Measurements from ENCODE around the gene GCHFR.

Gene GCHFR

DNA sequence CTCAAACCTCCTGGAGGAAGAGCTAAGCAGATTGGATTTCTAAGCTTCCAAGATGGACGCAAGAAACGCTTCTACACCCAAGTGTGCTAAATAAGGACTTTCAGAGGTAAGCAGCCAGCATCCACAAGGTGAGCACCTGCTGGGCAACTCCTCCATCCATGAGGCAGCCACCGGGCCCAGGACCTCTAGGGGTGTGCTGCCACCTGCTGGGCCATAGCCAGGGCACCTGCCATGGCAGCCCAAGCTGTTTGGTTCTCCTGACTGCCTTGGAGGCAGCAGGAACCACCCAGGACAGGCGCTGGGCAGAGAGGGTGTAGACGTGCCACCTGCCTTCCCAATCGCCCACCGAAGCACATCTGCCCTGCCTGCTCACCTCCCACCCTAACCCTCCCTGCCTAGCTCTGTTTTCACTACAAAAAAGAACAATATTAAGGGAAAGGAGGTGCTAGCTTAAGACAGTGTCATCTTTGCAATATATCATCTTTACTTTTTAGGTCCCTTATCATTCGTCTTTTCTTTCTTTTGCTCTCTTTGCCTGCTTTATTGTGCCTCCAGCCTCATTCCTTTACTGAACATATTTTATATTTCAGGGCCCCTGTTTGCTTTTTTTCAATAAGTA lies 18.9 kb downstream of the GCHFR start:
- peak; percentile 80 for DNase-seq

DNA sequence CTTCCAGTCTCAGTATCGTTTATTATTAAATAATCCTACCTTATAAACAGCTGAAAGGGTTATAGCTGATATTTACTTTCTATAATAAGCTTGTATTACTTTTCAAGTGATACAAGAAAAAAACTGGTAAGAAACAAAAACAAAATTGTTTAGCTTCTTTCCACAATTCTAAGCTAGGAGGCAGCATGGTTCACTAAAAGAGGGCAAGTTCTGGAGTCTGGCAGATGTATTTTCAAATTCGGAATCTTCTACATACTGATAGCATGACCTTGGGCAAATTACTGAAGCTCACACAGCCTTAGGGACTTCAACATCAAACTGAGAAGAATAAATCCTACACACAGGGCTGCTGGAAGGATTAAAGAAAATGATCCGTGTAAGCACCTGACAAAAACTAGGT lies 21.3 kb downstream of the GCHFR start:
- no peak for DNase-seq

DNA sequence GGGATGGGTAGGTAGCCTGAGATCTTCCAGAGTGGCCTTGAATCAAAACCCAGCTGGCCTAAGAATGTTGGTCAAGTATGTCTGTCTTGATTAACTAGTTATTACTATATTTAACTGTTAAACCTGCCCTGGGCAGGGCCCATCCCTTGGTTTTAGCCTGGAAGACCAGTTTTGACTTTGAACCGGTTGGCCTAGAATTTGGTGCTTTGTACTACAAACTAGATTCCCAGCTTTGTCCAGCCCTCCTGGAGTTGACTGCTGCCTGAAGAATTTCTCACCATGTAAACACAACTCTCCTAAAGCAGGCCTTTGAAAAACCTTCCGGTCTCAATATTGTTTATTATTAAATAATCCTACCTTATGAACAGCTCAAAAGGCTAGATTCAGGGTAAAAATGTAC lies 21.9 kb downstream of the GCHFR start:
- no peak for DNase-seq

DNA sequence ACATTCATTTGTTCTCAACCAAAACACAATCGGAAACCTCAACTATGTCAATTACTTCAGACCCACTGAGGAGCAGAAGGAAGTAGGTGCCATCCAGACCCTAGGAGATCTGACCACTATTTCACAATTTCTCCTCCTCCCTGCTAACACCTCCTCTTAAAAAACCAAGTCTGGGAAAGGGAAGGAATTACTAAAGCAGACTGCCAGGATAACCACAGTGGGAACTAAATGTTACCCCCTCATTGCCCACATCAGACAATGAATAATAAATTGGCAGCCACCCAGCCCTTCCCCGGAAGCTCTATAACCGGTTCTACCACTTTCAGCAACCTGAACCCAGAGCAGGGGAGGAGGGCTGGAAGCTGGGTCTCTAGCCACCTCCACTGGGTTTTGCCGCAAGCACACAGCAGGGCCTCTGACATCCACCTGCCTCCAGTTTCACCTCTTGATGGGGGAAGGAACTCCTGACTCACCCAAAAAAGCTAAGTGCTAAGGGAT lies 23.5 kb downstream of the GCHFR start:
- peak; percentile 50 for DNase-seq

DNA sequence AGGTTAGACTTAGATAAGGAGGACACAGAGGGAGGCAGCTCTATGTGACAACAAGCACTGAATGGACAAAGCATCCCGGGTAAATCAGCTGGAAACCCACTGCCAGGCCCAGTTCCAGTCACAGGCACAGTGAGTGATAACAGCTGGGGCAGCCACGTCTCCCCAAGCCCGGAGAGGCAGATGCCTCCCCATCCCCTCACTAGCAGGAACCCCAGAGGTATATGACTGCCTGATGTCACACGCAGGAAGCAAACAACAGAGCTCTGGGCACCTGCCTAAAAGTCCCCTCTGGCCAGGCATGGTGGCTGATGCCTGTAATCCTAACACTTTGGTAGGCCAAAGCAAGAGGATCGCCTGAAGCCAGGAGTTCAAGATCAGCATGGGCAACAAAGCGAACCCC lies 24.1 kb downstream of the GCHFR start:
- no peak for DNase-seq

DNA sequence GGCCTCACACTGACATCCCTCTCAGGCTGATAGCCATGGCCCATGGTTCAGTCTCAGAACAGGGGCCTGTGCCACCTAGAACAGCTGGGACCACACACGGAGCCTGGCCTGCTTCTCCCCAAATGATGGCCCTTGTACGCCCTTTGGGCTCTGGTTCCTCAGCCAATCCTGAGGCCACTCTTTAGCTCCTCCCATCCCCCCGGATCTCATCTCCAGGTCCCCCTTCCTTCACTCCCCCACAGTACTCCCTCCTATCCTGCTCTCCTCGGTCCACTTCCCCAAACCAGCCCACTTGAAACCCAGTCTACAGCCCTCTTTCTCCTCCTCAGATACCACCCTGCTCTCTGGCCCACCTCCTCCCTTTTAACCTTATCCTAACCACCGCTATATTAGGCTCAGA lies 25.3 kb downstream of the GCHFR start:
- DNase-seq, result no peak

DNA sequence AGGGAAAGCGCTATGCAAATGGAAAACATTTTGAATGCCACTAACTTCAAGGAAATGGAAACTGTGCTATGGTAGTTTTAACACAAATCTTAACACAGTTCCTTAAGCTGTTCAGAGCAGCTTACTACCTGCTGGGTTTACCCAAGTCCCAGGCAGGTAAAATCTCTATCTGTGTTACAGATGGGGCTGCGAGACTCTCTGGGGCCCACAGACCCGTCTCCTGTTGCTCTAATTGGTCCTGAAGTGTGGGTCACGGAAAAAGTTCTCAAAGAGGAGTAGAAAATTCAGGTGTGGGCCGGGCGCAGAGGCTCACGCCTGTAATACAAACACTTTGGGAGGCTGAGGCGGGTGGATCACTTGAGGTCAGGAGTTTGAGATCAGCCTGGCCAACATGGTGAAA lies 26.1 kb downstream of the GCHFR start:
- no peak for DNase-seq

DNA sequence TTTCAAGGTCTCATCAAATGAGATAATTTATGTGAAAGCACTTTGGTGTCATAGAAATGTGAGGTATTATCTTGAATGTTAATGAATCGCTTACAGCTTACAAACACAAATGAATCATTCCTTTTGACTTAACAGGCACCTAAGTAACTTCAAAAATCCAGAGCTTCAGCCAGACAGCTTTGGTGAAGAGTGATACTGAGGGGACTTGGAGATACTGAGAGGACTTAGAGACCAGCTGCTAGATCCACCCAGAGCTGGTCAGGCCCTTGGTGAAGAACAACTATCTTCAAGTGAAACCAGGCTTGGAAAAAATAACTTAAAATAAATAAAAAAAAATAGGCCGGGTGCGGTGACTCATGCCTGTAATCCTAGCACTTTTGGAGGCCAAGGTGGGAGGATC lies 26.9 kb downstream of the GCHFR start:
- DNase-seq, result no peak

DNA sequence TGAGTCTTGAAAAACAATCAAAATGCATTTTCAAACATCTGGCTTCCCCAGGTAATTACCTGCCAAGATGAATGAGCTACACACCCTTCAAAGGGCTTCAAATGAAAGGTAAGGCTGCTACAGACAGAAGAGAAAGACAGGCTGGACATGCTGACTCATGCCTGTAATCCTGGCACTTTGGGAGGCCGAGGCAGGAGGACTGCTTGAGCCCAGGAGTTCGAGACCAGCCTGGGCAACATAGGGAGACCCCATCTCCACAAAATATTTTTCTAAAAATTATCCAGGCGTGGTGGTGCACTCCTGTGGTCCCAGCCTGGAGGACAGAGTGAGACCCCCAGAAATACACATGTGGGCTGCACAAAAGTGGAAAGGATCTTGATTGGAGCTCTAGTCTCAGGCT lies 28.5 kb downstream of the GCHFR start:
- DNase-seq, result no peak

DNA sequence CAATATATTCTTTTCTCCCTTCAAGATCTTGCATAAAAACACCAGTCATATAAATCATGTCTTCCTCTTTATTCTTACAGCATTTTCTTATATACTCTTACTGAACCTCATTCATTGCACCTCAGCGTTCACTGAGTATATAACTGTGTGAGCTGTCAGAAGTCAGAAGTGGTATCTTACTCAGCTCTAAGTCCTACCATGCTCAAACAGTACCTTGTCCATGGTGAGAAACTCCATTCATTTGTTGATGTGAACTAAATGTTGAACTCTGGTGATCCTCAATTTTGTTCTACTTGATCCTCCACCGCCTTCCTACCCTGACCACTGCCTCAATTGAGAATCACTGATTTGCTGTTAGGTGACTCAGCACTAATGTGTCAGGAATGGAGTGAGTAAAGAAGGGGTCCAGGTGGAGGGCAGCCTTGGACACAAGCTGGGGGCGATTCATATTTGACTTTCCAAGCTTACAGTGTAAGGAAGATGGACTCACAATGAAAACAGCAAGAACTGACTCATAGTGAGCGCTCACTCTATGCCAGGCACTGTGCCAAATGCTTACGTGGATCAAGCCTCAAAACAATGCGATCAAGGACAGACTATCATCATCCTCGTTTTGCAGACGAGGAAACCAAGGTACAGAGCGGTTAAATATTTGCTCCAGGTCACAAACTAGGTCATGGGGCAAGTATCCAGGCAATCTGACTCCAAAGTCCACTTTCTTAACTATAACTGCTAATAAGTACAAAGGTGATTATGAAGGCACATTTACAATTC lies 29.5 kb downstream of the GCHFR start:
- no peak for DNase-seq

DNA sequence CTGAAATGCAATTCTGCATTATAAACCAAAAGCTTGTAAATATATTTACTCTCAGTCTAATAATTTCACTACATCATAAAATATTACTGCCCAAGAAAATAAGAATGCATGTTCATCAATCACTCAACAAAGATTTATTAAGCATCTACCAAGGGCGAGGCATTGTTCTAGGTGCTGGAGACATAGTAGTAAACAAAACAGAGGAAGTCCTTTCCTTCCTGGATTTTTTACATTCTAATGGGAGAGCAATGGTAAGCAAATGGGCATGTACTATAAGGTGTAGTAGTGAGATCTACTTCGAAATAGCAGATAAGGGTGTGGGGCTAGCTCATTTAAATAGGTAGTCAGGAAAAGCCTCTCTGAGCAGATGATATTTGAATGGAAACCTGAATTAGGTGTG lies 32.2 kb downstream of the GCHFR start:
- no peak for DNase-seq

DNA sequence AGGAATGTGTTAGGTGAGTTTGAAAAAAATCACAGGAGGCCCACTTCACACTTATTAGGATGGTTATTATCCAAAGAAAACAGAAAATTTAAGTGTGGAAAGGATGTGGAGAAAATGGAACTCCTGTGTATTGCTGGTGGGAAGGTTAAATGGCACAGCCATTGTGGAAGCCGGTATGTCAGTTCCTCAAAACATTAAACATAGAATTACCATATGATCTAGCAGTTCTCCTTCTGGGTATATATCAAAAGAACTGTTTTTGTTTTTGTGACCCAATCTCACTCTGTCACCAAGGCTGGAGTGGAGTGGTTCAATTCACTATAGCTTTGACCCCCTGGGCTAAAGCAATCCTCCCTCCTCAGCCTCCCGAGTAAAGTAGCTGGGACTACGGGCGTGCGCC lies 32.6 kb downstream of the GCHFR start:
- DNase-seq, result no peak

DNA sequence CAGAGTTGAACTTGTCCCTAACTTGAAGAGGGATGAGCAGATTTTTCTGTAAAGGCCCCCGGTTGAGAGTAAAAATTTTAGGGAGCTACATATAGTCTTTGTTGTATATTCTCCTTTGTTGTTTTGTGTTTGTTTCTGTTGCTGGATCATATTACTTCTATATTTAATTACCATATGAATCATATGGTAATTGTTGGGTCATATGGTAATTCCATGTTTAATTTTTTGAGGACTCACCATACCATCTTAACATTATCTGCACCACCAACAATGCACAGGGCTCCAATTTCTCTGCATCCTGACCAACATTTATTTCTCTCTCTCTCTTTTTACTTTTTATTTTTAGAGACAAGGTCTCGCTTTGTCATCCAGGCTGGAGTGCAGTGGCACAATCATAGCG lies 35.7 kb downstream of the GCHFR start:
- no peak for DNase-seq

DNA sequence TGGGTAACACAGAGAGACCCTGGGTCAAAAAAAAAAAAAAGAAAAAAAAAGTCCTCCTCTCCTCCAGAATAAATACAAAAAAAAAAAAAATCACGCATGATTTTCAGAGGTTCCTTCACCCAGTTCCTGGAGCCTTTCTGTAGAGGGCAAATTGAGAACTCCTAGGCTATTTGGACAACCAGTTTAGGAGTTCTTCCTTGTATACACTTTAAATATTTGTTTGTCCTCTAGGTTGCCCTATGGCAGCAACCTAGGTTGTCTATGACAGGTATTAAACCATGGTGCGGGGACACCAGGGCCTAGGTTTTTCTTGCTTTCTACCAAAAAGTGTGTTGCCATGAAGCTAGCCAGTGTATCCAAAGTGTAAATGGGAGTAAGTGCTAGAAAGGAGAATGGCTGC lies 39.2 kb downstream of the GCHFR start:
- no peak for DNase-seq

DNA sequence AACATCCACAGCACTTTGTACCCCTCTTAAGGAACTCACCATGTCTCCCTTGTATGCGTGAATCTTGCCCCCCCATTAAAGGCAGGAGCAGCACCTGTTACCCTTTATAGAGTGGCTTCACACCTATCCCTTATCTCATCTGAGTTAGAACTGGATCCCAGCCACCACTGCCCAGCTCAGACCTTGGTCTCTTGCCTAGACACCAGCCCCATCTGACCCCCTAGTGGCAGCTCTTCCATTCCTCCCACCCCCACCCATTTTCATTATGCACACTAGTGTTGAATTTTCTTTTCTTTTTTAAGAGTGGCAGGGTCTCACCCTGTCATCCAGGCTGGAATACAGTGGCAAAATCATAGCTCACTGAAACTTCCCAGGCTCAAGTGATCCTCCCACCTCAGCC lies 39.8 kb downstream of the GCHFR start:
- DNase-seq, result no peak

DNA sequence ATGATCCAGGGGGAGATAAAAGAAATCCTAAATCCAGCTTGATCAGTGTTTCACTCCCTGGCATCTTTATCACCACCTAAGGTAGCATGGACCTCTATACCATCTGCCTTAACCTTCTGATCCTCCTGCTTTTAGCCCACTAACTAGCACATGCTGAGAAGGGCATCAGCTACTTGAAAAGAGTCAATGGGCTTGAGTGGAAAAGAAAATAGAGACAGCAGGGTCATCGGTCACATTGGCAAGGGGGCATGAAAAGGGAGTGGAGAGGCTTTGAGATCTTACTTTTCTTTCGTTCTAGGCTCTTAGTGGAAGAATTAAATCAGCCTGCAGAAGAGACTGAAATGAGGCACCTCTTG lies 42.8 kb downstream of the GCHFR start:
- DNase-seq, result no peak

DNA sequence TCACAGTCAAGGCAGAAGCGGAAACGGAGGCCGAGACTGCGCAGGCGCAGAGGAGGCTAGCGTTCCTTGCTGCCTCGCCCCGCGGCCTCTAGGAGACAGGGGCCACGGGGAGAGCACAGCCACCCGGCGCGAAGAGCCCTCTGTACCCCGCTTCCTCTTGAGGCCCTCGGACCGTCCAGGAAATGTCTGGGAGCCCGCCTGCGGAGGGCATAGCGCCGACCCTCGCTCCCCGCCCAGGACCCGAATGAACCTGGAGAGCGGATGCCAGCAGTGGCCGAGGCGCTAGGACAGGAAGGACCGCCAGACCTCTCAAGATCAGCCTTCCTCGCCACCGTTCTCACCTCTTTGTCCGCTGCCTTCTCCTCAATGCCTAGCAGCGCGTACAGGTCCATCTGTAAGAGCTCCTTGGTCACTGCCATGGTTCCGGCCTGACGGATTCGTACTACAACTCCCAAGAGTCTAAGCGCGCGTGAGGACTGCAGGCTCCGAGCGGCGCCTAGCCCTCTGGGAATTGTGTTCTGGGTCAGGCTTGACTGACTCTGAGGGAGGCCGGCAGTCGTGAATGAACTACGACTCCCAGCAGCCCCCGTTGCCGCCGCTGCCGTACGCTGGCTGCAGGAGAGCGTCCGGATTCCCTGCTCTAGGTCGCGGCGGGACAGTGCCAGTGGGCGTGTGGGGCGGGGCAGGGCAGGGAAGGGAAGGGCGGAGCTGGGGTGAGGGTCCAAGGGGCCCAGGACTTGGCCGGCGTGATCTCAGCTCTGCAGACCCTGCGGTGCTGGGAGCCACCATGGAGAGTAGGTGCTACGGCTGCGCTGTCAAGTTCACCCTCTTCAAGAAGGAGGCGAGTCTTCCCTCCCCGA lies 43.4 kb downstream of the GCHFR start, which contains the start of the genes DNAJC17 and ZFYVE19:
TSS of gene DNAJC17 (minus strand) at position 446 of the 860 bp plus-strand sequence. CDS start at position 419, 27 bp downstream.
TSS of gene ZFYVE19 (plus strand) at position 62 of the 860 bp plus-strand sequence. CDS start at position 563, 501 bp downstream.
- peak; percentile 92 for DNase-seq

DNA sequence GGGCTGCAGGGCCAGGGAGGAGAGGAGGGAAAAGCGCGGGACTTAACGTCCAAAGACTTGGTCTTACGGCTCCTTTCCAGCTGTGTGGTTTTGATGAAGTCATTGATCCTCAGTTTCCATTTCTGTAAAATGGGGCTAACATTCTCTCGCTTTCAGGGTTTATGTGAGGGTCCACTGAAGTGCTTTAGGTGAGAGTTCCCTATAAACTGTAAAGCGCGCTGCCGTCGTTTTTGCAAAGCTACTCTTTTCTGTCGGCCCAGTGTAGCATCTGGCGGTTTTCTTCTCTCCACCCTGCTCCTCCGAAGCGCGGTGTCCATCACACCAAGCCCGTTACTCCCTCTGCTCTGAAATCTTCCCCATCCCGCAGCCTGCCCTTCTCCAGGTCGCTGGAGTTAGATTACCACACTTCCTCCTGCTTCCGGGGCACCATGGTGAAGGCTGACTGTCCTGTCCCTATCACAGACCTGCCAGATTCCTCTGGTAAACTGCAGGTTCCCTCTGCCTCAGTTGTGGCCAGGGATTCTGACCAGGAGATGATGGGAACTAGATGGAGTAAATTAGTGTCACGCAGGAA lies 44.1 kb downstream of the GCHFR start:
- no peak for DNase-seq

DNA sequence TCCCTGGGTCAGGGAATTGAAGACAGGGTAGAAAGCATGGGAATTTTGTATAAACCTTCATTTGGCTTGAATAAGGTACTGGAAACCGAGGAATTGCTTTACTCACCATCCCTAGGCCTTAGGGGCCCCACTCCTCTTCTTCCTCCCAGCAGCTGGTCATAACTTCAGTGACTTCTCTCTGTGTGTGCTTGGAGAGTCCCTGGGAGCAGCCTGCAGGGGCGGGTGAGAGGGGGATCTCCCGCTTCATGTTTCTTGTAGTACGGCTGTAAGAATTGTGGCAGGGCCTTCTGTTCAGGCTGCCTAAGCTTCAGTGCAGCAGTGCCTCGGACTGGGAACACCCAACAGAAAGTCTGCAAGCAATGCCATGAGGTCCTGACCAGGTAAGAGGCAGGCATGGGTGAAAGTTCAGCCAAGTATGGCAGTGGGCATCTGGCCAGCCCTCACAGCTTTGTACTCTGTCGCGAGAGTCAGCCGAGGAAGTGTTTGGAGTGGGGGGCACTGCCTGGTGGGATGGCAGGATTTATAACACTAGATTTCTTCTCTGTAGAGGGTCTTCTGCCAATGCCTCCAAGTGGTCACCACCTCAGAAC lies 45.1 kb downstream of the GCHFR start:
- no peak for DNase-seq

DNA sequence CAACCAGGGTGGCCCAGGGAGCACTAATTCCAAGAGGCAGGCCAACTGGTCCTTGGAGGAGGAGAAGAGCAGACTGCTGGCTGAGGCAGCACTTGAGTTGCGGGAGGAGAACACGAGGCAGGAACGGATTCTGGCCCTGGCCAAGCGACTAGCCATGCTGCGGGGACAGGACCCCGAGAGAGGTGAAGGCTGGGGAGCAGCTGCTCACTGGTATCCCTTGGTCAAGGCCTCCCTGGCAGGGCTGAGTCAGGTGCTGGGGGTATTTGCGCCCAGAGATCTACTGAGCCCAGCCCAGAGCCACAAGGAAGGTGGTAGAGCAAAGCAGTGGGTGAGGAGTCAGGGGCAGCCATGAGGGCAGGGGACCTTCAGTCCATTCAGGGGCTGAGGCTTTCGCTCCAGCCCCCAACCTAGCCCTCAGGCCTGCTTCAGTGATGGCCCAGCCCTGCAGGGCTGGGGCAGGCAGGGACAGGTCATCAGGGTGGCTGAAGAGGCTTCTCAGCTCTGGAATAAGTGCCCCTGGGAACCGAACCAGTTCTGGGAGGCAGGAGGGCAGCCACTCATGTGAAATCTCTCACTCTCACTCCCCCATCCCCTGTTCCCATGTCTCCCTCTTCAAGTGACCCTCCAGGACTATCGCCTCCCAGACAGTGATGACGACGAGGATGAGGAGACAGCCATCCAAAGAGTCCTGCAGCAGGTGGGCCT lies 49.0 kb downstream of the GCHFR start:
- no peak for DNase-seq

DNA sequence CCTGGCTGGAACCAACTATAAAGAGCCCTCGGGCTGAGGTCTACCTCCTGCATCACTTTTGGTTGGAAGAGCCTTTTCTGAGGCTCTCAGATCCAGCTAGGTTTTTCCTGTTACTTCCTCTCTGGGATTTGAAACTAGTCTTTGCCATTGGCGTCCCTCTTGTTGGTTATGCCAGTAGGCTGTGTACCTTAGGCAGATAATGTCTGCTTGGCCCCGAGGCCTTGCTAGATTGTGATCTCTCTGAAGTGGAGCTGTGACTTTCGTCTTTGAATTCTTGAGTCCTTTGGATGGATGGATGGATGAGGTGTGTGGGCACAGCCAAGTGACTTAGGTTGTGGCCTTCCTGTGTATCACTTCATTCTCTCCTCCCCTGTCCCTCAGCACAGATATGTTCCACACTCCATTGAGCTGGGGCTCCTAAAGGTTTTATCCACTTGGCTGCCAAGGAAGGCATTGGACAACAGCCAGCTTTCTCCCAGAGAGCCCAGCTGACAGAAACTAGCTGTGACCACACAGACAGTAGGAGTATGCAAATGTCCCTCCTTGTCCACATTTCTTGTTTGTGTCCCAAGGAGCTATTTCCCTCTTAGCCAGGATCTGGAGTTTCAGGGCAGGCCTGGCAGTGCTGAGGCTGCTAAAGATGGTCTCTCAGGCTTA lies 51.3 kb downstream of the GCHFR start:
- DNase-seq, result no peak
